ENCODE measurements around the gene CAMK1D. TPM values are rescaled to one million over a fixed set of nuclear protein-coding genes. Genes with fewer than 3 reads are reported as not detected.

Gene CAMK1D
- total and polyA plus RNA-seq, 2 of the 8 experiments (the other 6 are each of a cell fraction or from before 2014, with no cell fraction given): 3.5 to 10.6 TPM

DNA sequence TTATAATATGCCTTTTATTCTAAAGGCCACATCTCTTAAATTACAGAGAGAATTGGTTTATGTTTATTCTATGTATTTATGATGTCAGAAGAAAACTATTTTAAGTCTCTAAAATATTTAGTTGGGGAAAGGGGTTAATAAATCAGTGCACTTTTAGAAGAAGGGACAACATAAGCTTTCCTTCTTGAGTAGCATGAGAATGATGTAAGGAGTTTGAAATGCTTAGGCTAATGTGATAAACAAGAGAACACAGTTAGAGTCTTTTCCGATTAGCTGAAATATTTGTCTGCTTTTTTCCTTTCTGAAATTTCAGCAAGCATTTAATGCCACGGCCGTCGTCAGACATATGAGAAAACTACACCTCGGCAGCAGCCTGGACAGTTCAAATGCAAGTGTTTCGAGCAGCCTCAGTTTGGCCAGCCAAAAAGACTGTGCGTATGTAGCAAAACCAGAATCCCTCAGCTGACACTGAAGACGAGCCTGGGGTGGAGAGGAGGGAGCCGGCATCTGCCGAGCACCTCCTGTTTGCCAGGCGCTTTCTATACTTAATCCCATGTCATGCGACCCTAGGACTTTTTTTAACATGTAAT lies 476.0 kb downstream of the CAMK1D start:
- Histone ChIP-seq H2BK120ac (replicated peaks; ENCODE audit: low read depth, low read length) (no peak overlapping the region), H3K27me3 (replicated peaks in 1 of 4; ENCODE audit: control insufficient read depth in 3 of 4, extremely low read depth in 1 of 4, insufficient read depth in 3 of 4, low read length in 3 of 4) (no peaks in the 10 kb centered on the region), H3K9ac (replicated peaks in 1 of 4; ENCODE audit: extremely low read depth in 1 of 4, low read depth in 3 of 4, low read length in 3 of 4) (no peak overlapping the region), H3K18ac (ENCODE audit: extremely low read depth, low read length) (no peak overlapping the region), H2AK5ac (ENCODE audit: low read depth, low read length) (no peak overlapping the region), H4K20me1 (replicated peaks in 1 of 2; ENCODE audit: control insufficient read depth in 1 of 2, insufficient read depth in 2 of 2, low read length in 2 of 2) (no peaks in the 10 kb centered on the region), H4K8ac (ENCODE audit: extremely low read depth, insufficient read depth, low read length) (no peak overlapping the region; the same call in 1 of the 2 replicates), H3K79me2 (ENCODE audit: control insufficient read depth in 1 of 2, insufficient read depth in 2 of 2, low read length in 2 of 2) (no peaks in the 10 kb centered on the region), H3K56ac (replicated peaks; ENCODE audit: insufficient read length, low read depth, low read length) (no peak overlapping the region), H3K36me3 (ENCODE audit: control insufficient read depth in 2 of 4, insufficient read depth in 4 of 4, low read length in 3 of 4) (no peaks in the 10 kb centered on the region), H2BK5ac (ENCODE audit: low read depth, low read length) (no peak overlapping the region), H3K23ac (ENCODE audit: insufficient read length) (no peak overlapping the region), H3K4ac (replicated peaks; ENCODE audit: insufficient read length, low read depth, low read length) (no peak overlapping the region), H3K9me3 (ENCODE audit: insufficient read depth in 2 of 2, low read depth in 1 of 2, low read length in 1 of 2) (no peaks in the 10 kb centered on the region), H3K4me1 (replicated peaks in 1 of 4; ENCODE audit: control insufficient read depth in 3 of 4, insufficient read depth in 4 of 4, low read length in 3 of 4) (no peaks in the 10 kb centered on the region), H3K27ac (ENCODE audit: low read depth, low read length) (no peak overlapping the region), H4K91ac (replicated peaks; ENCODE audit: insufficient read length, low read length) (no peak overlapping the region), H3K79me1 (ENCODE audit: low read depth, low read length) (no peaks in the 10 kb centered on the region), H2BK15ac (ENCODE audit: low read length) (no peak overlapping the region), H3K14ac (ENCODE audit: insufficient read length) (no peak overlapping the region), H3K23me2 (ENCODE audit: low read depth, low read length) (no peaks in the 10 kb centered on the region), H3K4me3 (ENCODE audit: extremely low read depth in 1 of 4, insufficient read depth in 2 of 4, low read depth in 3 of 4, low read length in 4 of 4) (no peak overlapping the region), H2AFZ (ENCODE audit: low read length) (no peak overlapping the region), H4K5ac (ENCODE audit: insufficient read length, low read depth, low read length) (no peak overlapping the region), H2BK12ac (ENCODE audit: low read depth, low read length) (no peak overlapping the region), H3K4me2 (ENCODE audit: insufficient read depth in 1 of 2, low read depth in 2 of 2, low read length in 2 of 2) (no peak overlapping the region), H2BK20ac (ENCODE audit: low read length) (no peak overlapping the region)
- POLR2A ChIA-PET (ENCODE audit: partially characterized antibody): no interaction called here
- WGBS, 2 experiments (ENCODE audit: extremely low coverage in 1 of 2, insufficient coverage in 1 of 2, insufficient read length in 1 of 2, insufficient replicate concordance in 2 of 2, low coverage in 1 of 2, low lambda C conversion rate in 2 of 2, missing lambda C conversion rate in 1 of 2): 84% methylated on average over 12 of the region's 12 CpGs; no CpG with 5 or more reads in 1 of the 2 experiments
- no peak for DNase-seq (ENCODE audit: low read depth in 1 of 2, low spot score in 2 of 2)
- no peak for FAIRE-seq
- TF ChIP-seq CHD1 (IDR thresholded peaks at IDR 0.05; ENCODE audit: low read depth, low read length) (no peak), FOSL1 (IDR thresholded peaks at IDR 0.05; ENCODE audit: insufficient read depth, low read depth, low read length) (no peak), GTF2F1 (IDR thresholded peaks at IDR 0.05; ENCODE audit: borderline replicate concordance, low read depth, low read length) (no peak), SAP30 (IDR thresholded peaks at IDR 0.05; ENCODE audit: insufficient read depth, insufficient replicate concordance, low read length) (no peak), YY1 (IDR thresholded peaks at IDR 0.05; ENCODE audit: low read depth, low read length) (no peak), RAD21 (IDR thresholded peaks at IDR 0.05 in 1 of 2, conservative IDR thresholded peaks at IDR 0.05 in 1 of 2; ENCODE audit: low read depth in 2 of 2, low read length in 2 of 2) (no peak), HDAC6 (IDR thresholded peaks at IDR 0.05; ENCODE audit: low read depth, low read length) (no peak), POLR2A (IDR thresholded peaks at IDR 0.05; ENCODE audit: control extremely low read depth in 1 of 2, low read depth in 2 of 2, low read length in 2 of 2) (no peak), CHD2 (IDR thresholded peaks at IDR 0.05; ENCODE audit: low read length) (no peak), SP4 (IDR thresholded peaks at IDR 0.05; ENCODE audit: low read length) (no peak)
- TF ChIP-seq, protein P1, sequence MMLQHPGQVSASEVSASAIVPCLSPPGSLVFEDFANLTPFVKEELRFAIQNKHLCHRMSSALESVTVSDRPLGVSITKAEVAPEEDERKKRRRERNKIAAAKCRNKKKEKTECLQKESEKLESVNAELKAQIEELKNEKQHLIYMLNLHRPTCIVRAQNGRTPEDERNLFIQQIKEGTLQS (IDR thresholded peaks at IDR 0.05; ENCODE audit: insufficient read depth, low read depth, low read length): no peak
- CTCF ChIA-PET (ENCODE audit: partially characterized antibody): interaction anchor here (0.5 to 4.1 kb wide), 7 partner anchors 12 to 249 kb away, joined by 3 to 19 read pairs (median 3); no protein-coding TSS in a partner anchor

Data from H1 (cell line).